Breast epithelium (tissue), 3 donors: ENCODE results near the gene IFNA14.

Experiments
- CTCF ChIP-seq, 3 donors: fragments of 450-650 bp; IDR thresholded peaks; one replicate each; pipeline ENCODE4 v1.5.1; 2016 to 2017; ENCODE audit warnings: antibody characterized with exemption in 3 of 3, mild to moderate bottlenecking in 3 of 3, moderate library complexity in 3 of 3
- POLR2A ChIP-seq: fragments of 450-650 bp; IDR thresholded peaks from one replicate; pipeline ENCODE4 v1.6.1; 2016; ENCODE audit warnings: antibody characterized with exemption, mild to moderate bottlenecking, moderate library complexity
- POLR2AphosphoS5 ChIP-seq, 3 donors: sonication (generic); formaldehyde crosslinking; IDR thresholded peaks; one replicate each; pipeline ENCODE4 v1.6.1; 2017; ENCODE audit warnings: antibody characterized with exemption in 3 of 3

DNA sequence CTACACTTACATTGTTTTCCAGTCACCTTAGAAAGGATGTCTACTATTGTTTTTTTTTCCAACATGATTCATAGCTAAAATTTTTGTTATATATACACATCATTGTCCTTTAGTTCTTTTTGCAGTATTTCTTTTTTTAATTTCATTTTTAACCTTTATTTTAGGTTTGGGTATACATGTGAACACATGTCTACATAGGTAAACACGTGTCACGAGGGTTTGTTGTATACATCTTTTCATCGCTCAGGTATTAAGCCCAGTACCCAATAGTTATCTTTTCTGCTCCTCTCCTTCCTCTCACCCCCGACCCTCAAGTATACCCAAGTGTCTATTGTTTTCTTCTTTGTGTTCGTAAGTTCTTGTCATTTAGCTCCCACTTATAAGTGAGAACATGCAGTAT, 46.3 kb upstream of the IFNA14 start:
- TF ChIP-seq CTCF (IDR thresholded peaks at IDR 0.05) (no peak), POLR2AphosphoS5 (IDR thresholded peaks at IDR 0.05) (no peak), POLR2A (no peak)
